Gastrocnemius medialis (tissue), 4 donors: ENCODE data around the gene TNFSF13.

Source experiments
- POLR2A ChIP-seq, 2 donors: fragments of 450-650 bp; IDR thresholded peaks; one replicate each; pipeline ENCODE4 v1.6.1; 2017; ENCODE audit warnings: antibody characterized with exemption in 2 of 2, mild to moderate bottlenecking in 2 of 2, moderate library complexity in 2 of 2
- TF ChIP-seq, protein P1 (sequence below), 5 experiments: fragments of 450-650 bp in 3 of 5; fragments of 200-600 bp in 2 of 5; sonication (generic) in 2 of 5; IDR thresholded peaks in 4 of 5; conservative IDR thresholded peaks in 1 of 5; 1 replicate in 4 of 5; 2 replicates in 1 of 5; pipeline ENCODE4 v1.5.1; 2016 to 2019; ENCODE audit warnings: antibody characterized with exemption in 5 of 5, mild to moderate bottlenecking in 3 of 5, moderate library complexity in 3 of 5

DNA sequence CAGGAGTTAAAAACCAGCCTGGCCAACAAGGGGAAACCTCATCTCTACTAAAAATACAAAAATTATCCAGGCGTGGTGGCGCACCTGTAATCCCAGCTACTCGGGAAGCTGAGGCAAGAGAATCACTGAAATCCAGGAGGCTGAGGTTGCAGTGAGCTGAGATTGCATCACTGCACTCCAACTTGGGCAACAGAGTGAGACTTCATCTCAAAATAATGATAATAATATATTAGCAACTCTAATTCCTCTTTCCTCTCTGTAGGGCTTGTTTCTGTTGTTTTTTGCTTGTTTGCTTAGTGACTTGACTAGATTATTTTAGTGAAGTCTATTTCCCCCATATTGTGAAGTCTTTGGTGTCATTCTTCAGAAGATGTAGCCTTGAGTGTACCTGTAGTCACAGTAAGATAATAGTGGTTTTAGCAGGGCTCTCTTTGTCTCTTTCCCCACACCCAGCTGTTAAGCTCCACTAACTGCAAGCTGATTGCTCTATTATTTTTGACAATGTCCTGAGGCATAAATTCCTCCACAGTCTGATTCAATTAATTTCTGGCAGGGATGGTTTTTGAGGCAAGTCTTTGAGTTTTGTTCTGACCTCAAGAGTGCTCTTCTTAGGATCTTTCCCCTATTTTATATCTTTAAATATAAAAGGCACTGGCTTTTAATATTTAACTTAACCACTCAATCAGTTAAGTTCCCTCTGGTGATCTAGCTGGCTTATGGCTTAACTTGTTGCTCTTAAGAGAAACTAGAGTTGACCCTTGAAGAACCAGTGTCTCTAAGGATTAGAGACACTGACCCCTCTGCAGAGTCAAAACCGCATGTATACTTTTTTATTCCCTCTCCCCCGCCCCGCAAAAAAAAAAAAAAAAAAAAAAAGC lies 28.3 kb upstream of the TNFSF13 start:
- TF ChIP-seq, protein P1, sequence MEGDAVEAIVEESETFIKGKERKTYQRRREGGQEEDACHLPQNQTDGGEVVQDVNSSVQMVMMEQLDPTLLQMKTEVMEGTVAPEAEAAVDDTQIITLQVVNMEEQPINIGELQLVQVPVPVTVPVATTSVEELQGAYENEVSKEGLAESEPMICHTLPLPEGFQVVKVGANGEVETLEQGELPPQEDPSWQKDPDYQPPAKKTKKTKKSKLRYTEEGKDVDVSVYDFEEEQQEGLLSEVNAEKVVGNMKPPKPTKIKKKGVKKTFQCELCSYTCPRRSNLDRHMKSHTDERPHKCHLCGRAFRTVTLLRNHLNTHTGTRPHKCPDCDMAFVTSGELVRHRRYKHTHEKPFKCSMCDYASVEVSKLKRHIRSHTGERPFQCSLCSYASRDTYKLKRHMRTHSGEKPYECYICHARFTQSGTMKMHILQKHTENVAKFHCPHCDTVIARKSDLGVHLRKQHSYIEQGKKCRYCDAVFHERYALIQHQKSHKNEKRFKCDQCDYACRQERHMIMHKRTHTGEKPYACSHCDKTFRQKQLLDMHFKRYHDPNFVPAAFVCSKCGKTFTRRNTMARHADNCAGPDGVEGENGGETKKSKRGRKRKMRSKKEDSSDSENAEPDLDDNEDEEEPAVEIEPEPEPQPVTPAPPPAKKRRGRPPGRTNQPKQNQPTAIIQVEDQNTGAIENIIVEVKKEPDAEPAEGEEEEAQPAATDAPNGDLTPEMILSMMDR (IDR thresholded peaks at IDR 0.05 in 4 of 5, conservative IDR thresholded peaks at IDR 0.05 in 1 of 5) = no peak
- TF ChIP-seq POLR2A (IDR thresholded peaks at IDR 0.05) = no peak
